Smooth muscle cell (in vitro differentiated cells): Measurements from ENCODE around the gene GALNT16. TPM values are rescaled to one million over a fixed set of nuclear protein-coding genes. Genes with fewer than 3 reads are reported as not detected.

Experiments used
- DNase-seq: peaks from one replicate; lab custom pipeline; 2025; ENCODE audit not compliant: unreplicated experiment; lab: John Stamatoyannopoulos, UW
- H2AFZ ChIP-seq: fragments of 200-600 bp; sonication (generic); 2 replicates; pipeline ENCODE4 v1.6.0; 2016; ENCODE audit warnings: antibody characterized with exemption, low read depth, mild to moderate bottlenecking
- H3F3A ChIP-seq: fragments of 200-600 bp; sonication (generic); 2 replicates; pipeline ENCODE4 v1.6.0; 2017; ENCODE audit warnings: antibody characterized with exemption, low read depth
- H3K27ac ChIP-seq: fragments of 200-600 bp; sonication (generic); 2 replicates; pipeline ENCODE4 v1.5.1; 2016; ENCODE audit warnings: low read depth, mild to moderate bottlenecking
- H3K27me3 ChIP-seq: fragments of 200-600 bp; sonication (generic); 2 replicates; pipeline ENCODE4 v1.6.1; 2016; ENCODE audit warnings: low read depth, mild to moderate bottlenecking
- H3K36me3 ChIP-seq: fragments of 200-600 bp; sonication (generic); 2 replicates; pipeline ENCODE4 v1.5.1; 2016; ENCODE audit warnings: low read depth
- H3K4me1 ChIP-seq: fragments of 200-600 bp; sonication (generic); 2 replicates; pipeline ENCODE4 v1.5.1; 2016; ENCODE audit warnings: low read depth
- H3K4me2 ChIP-seq: fragments of 200-600 bp; sonication (generic); 2 replicates; pipeline ENCODE4 v1.6.0; 2016; ENCODE audit warnings: mild to moderate bottlenecking
- H3K4me3 ChIP-seq: fragments of 200-600 bp; sonication (generic); 2 replicates; pipeline ENCODE4 v1.5.1; 2016; ENCODE audit warnings: mild to moderate bottlenecking
- H3K79me2 ChIP-seq: fragments of 200-600 bp; sonication (generic); 2 replicates; pipeline ENCODE4 v1.6.0; 2016; ENCODE audit warnings: low read depth, mild to moderate bottlenecking
- H3K9ac ChIP-seq: fragments of 200-600 bp; sonication (generic); 2 replicates; pipeline ENCODE4 v1.6.0; 2016; ENCODE audit warnings: low read depth
- H3K9me3 ChIP-seq: fragments of 200-600 bp; sonication (generic); replicated peaks from 2 replicates; pipeline ENCODE4 v1.5.1; 2016; ENCODE audit warnings: low read depth
- H4K20me1 ChIP-seq: fragments of 200-600 bp; sonication (generic); 2 replicates; pipeline ENCODE4 v1.6.0; 2016; ENCODE audit warnings: low read depth
- WGBS: methylation state at CpG from one replicate; pipeline ENCODE4 v1.1.7; 2016; ENCODE audit warnings: low lambda C conversion rate; 5-methylcytosine and 5-hydroxymethylcytosine counted together
- polyA plus RNA-seq: library from polyadenylated mRNA; unstranded; fragments of >200 nt; fragmentation: Nextera tagmentation; extraction: Ambion mirVana; gene quantifications from 2 replicates; pipeline ENCODE4 v1.2.1, GENCODE V29; 2016
- total RNA-seq: library from RNA; depleted of rRNA; stranded (reverse); fragments of >200 nt; gene quantifications from 2 replicates; pipeline ENCODE4 v1.2.3, GENCODE V29; 2014
- TF ChIP-seq, protein P1 (sequence below): fragments of 200-600 bp; sonication (generic); IDR thresholded peaks from 2 replicates; pipeline ENCODE4 v1.5.1; 2017; ENCODE audit warnings: borderline replicate concordance, mild to moderate bottlenecking, antibody characterized with exemption; ENCODE audit not compliant: insufficient read depth, poor library complexity, severe bottlenecking

GALNT16 gene
- total and polyA plus RNA-seq, 2 experiments from 2014 or later, result 0.54 to 4.7 TPM

DNA sequence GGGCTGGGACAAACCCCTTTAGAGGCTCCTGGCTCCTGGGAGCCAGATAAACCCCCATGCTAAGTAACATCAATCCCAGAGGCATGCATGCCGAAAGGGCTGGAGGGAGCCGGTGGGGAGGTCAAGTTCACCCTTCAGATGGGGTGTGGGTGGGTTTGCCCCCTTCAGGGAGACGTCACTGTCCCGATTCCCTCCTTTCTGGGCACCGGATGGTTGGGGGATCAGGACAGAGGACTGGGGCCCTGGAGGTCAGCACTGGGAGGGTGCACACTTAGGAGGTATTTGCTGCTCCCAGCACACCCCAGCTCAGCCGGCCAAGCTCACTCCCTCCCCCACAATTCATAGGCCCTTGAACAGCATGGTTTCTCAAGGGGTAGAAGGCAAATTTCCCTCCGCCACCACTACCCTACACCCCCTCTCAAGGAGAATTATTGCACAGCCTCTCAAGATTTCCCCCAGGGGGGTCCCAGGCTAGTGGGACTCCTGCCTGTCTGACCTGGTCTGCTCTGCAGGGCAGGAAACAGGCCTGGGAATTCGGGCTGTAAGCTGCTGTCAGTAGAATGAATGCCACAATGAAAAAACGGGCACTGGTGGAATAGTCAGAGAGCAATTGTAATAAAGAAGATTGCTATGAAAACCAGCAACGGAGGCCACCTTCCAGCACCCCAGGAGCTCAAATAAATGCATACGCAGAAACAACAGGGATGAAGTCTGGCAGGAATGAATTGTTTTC, 63.5 kb downstream of the GALNT16 start:
- Histone ChIP-seq H3K27ac (no peak overlapping the region), H2AFZ (no peak overlapping the region), H3K4me2 (no peak overlapping the region), H3K36me3 (no peaks in the 10 kb centered on the region), H3K4me1 (no peaks in the 10 kb centered on the region), H3K9me3 (no peaks in the 10 kb centered on the region), H3K4me3 (no peak overlapping the region), H4K20me1 (no peaks in the 10 kb centered on the region), H3K27me3 (no peaks in the 10 kb centered on the region), H3K79me2 (no peaks in the 10 kb centered on the region), H3K9ac (no peak overlapping the region), H3F3A (no peaks in the 10 kb centered on the region)
- 87% methylated on average over 11 of the region's 11 CpGs for WGBS
- DNase-seq, result no peak
- TF ChIP-seq, protein P1, sequence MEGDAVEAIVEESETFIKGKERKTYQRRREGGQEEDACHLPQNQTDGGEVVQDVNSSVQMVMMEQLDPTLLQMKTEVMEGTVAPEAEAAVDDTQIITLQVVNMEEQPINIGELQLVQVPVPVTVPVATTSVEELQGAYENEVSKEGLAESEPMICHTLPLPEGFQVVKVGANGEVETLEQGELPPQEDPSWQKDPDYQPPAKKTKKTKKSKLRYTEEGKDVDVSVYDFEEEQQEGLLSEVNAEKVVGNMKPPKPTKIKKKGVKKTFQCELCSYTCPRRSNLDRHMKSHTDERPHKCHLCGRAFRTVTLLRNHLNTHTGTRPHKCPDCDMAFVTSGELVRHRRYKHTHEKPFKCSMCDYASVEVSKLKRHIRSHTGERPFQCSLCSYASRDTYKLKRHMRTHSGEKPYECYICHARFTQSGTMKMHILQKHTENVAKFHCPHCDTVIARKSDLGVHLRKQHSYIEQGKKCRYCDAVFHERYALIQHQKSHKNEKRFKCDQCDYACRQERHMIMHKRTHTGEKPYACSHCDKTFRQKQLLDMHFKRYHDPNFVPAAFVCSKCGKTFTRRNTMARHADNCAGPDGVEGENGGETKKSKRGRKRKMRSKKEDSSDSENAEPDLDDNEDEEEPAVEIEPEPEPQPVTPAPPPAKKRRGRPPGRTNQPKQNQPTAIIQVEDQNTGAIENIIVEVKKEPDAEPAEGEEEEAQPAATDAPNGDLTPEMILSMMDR, result no peak

DNA sequence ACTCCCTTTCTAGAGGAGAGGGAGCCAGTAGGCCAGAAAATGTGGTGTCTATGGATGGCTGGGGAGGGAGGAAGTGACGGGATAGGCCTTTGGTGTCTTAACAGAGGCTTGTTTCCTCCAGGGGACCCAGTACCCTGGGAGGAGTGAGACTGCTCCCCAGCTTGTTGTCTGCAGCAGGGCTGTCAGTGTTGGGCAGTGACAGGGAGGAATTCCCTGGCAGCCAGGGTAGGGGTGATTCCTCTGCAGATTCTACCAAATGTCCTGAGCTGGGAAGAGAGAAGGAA, 64.0 kb downstream of the GALNT16 start:
- Histone ChIP-seq H3K4me3 (no peak overlapping the region), H3K79me2 (no peaks in the 10 kb centered on the region), H3K4me1 (no peaks in the 10 kb centered on the region), H3K27ac (no peak overlapping the region), H3K4me2 (no peak overlapping the region), H3K9ac (no peak overlapping the region), H3K36me3 (no peaks in the 10 kb centered on the region), H3F3A (no peaks in the 10 kb centered on the region), H2AFZ (no peak overlapping the region), H3K9me3 (no peaks in the 10 kb centered on the region), H4K20me1 (no peaks in the 10 kb centered on the region), H3K27me3 (no peaks in the 10 kb centered on the region)
- WGBS, result 95% methylated on average over 1 of the region's 1 CpG
- TF ChIP-seq, protein P1, result no peak
- DNase-seq, result no peak

DNA sequence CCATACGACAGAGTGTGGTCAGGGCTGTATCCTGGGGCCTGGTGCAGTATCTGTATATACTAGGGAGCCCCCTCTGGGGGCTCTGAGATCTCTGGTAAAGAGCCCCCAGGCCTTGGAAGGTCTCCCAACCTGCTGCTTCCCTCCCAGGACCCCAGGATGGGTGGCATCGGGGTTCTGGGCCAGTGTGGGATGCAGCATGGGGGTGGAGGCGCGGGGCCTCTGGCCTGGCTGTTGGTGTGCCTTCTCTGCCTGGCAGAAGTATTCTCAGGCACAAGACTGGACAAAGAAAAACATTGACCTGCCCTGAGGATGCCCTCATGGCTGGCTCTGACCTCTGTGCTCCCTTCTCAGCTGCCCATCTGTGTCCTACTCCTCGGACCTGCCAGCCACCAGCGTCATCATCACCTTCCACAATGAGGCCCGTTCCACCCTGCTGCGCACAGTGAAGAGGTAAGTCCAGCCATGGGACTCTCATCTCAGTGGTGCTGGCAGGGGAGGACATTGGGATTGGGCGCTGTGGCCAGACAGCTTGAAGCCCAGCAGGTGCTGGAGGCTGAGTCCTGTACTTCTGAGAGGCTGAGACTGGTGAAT, 64.5 kb downstream of the GALNT16 start:
- Histone ChIP-seq H3K4me1 (no peaks in the 10 kb centered on the region), H2AFZ (no peak overlapping the region), H3F3A (no peaks in the 10 kb centered on the region), H3K9ac (no peak overlapping the region), H3K79me2 (no peaks in the 10 kb centered on the region), H3K4me2 (no peak overlapping the region), H3K27me3 (no peaks in the 10 kb centered on the region), H3K27ac (no peak overlapping the region), H3K4me3 (no peak overlapping the region), H3K9me3 (no peaks in the 10 kb centered on the region), H4K20me1 (no peaks in the 10 kb centered on the region), H3K36me3 (no peaks in the 10 kb centered on the region)
- DNase-seq, result no peak
- 97% methylated on average over 7 of the region's 9 CpGs for WGBS
- TF ChIP-seq, protein P1, result no peak

DNA sequence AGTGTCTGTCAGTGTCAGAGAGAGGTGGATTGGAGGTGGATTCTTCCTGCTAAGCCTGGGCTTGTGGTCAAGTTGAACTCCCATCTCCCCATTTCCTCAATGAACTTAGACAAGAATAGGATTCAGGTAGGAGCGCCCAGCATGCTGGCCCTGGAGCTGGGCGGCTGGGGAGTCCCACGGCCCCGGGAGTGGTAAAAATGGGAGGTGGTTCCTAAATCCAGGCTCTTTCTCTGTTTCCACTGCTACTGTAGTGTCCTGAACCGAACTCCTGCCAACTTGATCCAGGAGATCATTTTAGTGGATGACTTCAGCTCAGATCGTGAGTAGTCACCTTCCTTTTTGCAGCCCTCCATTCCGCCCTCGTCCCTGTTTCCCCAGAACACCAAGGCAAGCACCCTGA, 65.1 kb downstream of the GALNT16 start:
- no peak for DNase-seq
- H3K27me3 ChIP-seq, result no peaks in the 10 kb centered on the region
- H3K36me3 ChIP-seq, result no peaks in the 10 kb centered on the region
- H3F3A ChIP-seq, result no peaks in the 10 kb centered on the region
- no peak overlapping the region for H3K4me3 ChIP-seq
- no peak overlapping the region for H2AFZ ChIP-seq
- no peak overlapping the region for H3K4me2 ChIP-seq
- WGBS, result 90% methylated on average over 8 of the region's 8 CpGs
- no peaks in the 10 kb centered on the region for H4K20me1 ChIP-seq
- TF ChIP-seq, protein P1, result no peak
- no peak overlapping the region for H3K9ac ChIP-seq
- no peak overlapping the region for H3K27ac ChIP-seq
- no peaks in the 10 kb centered on the region for H3K9me3 ChIP-seq
- no peaks in the 10 kb centered on the region for H3K4me1 ChIP-seq
- H3K79me2 ChIP-seq, result no peaks in the 10 kb centered on the region
